K562 (cell line): ENCODE data around the gene ZNF549. TPM values are rescaled to one million over a fixed set of nuclear protein-coding genes. Genes with fewer than 3 reads are reported as not detected.
"Not testable (repeated sequence)": the region's sequence is repeated elsewhere in the genome, so short reads cannot be mapped to it uniquely, and the experiment has no call there.

Experiments used
- ATAC-seq: fragments of 200-7000 bp; cut with Tn5 transposase; 3 replicates; pipeline ENCODE4 v1.9.1; 2020; ENCODE audit warnings: moderate library complexity
- BruUV-seq: library from RNA; stranded (reverse); fragments of 400-500 nt; replicated peaks from 2 replicates; lab custom pipeline; 2021; lab: Mats Ljungman, UMichigan
- CTCF ChIA-PET: fragments of 300-600 bp; formaldehyde crosslinking; extraction: SDS; loops from one replicate; lab custom pipeline; 2021; ENCODE audit warnings: low intra/inter-chr PET ratio; lab: Yijun Ruan, JAX
- POLR2A ChIA-PET: fragments of 300-600, 350-650 bp; sonication (Branson Sonifier 250); formaldehyde crosslinking; extraction: SDS; loops from one replicate; lab custom pipeline; 2021; ENCODE audit warnings: antibody characterized with exemption, inconsistent platforms; lab: Yijun Ruan, JAX
- DNase-seq, 4 experiments: peaks; one replicate each; pipeline versions ENCODE4 v3.0.0 to v3.0.0-alpha.2; 2011 to 2018; ENCODE audit warnings: low spot score in 3 of 4, mixed read lengths in 3 of 4; ENCODE audit errors: extremely low read depth in 1 of 4
- FAIRE-seq: peaks from 2 replicates; lab custom pipeline; 2011; peaks lifted over from hg19 to GRCh38; lab: Jason Lieb, UNC
- H2AFZ ChIP-seq: 2 replicates; pipeline ENCODE4 v1.6.0; 2011; ENCODE audit warnings: low read depth, low read length, control low read depth, inconsistent platforms
- H3K27ac ChIP-seq: fragments of 200-600 bp; 3 replicates; pipeline ENCODE4 v1.8.0; 2011; ENCODE audit warnings: low read depth, mild to moderate bottlenecking, control low read depth, inconsistent platforms, low read length, moderate library complexity, mixed read lengths; ENCODE audit errors: extremely low read depth
- H3K27me3 ChIP-seq, 2 experiments: fragments of 300-600 bp in 1 of 2; 2 replicates in 1 of 2; 3 replicates in 1 of 2; pipeline versions ENCODE4 v1.6.0 to v1.8.0; 2011; ENCODE audit warnings: inconsistent platforms in 2 of 2, low read length in 2 of 2, mild to moderate bottlenecking in 1 of 2, mixed read lengths in 1 of 2, moderate library complexity in 1 of 2; ENCODE audit not compliant: control insufficient read depth in 2 of 2, insufficient read depth in 2 of 2
- H3K36me3 ChIP-seq: fragments of 300-600 bp; 3 replicates; pipeline ENCODE4 v1.8.0; 2011; ENCODE audit warnings: mild to moderate bottlenecking, low read length, inconsistent platforms; ENCODE audit not compliant: control insufficient read depth, insufficient read depth
- H3K4me1 ChIP-seq, 2 experiments: fragments of 200-600 bp in 1 of 2; replicated peaks in 1 of 2; 2 replicates in 1 of 2; 3 replicates in 1 of 2; pipeline versions ENCODE4 v1.5.1 to v1.8.0; 2011; ENCODE audit warnings: inconsistent platforms in 2 of 2, low read length in 2 of 2, mild to moderate bottlenecking in 1 of 2, mixed read lengths in 1 of 2, moderate library complexity in 1 of 2; ENCODE audit not compliant: control insufficient read depth in 2 of 2, insufficient read depth in 2 of 2
- H3K4me2 ChIP-seq: 2 replicates; pipeline ENCODE4 v1.6.1; 2011; ENCODE audit warnings: low read length, control low read depth, inconsistent platforms, mixed read lengths; ENCODE audit not compliant: insufficient read depth
- H3K4me3 ChIP-seq: fragments of 200-600 bp; sonication (generic), shearing (Covaris generic); 2 replicates; pipeline ENCODE4 v1.5.1; 2016; ENCODE audit warnings: control low read depth, inconsistent platforms
- H3K79me2 ChIP-seq: fragments of 200-600 bp; 3 replicates; pipeline ENCODE4 v1.8.0; 2011; ENCODE audit warnings: low read length, inconsistent platforms; ENCODE audit not compliant: control insufficient read depth, insufficient read depth
- H3K9ac ChIP-seq, 2 experiments: 2 replicates each; pipeline versions ENCODE4 v1.6.0 to v1.6.1; 2011; ENCODE audit warnings: low read depth in 2 of 2, low read length in 2 of 2, control low read depth in 1 of 2, inconsistent platforms in 1 of 2, mild to moderate bottlenecking in 1 of 2, mixed read lengths in 1 of 2; ENCODE audit not compliant: insufficient read depth in 1 of 2
- H3K9me1 ChIP-seq: one replicate; pipeline ENCODE4 v1.6.0; 2011; ENCODE audit warnings: inconsistent platforms, mild to moderate bottlenecking, low read length, moderate library complexity; ENCODE audit not compliant: control insufficient read depth, insufficient read depth
- H3K9me3 ChIP-seq: replicated peaks from 2 replicates; pipeline ENCODE4 v1.5.1; 2011; ENCODE audit warnings: low read depth, low read length, inconsistent platforms; ENCODE audit not compliant: control insufficient read depth, insufficient read depth
- H4K20me1 ChIP-seq: replicated peaks from 2 replicates; pipeline ENCODE4 v1.6.1; 2011; ENCODE audit warnings: low read length, inconsistent platforms, mixed read lengths; ENCODE audit not compliant: control insufficient read depth, insufficient read depth
- GABPA ChIP-seq: fragments of 200-800 bp; sonication (Bioruptor generic); conservative IDR thresholded peaks from 2 replicates; pipeline ENCODE4 v1.6.1; 2016; ENCODE audit warnings: low read depth, missing genetic modification characterization, missing compliant biosample characterization
- KDM1A ChIP-seq, 2 experiments: fragments of 450-650 bp; IDR thresholded peaks; 2 replicates each; pipeline ENCODE4 v1.6.1; 2016; ENCODE audit warnings: mild to moderate bottlenecking in 2 of 2
- WGBS: fragments of 100-300 bp; shearing (Covaris generic); methylation state at CpG from one replicate; pipeline ENCODE4 v1.1.6; 2016; ENCODE audit warnings: low coverage, mixed read lengths; ENCODE audit not compliant: insufficient coverage; ENCODE audit errors: missing lambda C conversion rate; 5-methylcytosine and 5-hydroxymethylcytosine counted together
- in situ Hi-C: fragments of 300-500 bp; cut with MboI; formaldehyde crosslinking; loops from 4 replicates; pipeline ENCODE4 v1.15.0; 2018; ENCODE audit warnings: inconsistent platforms, mixed read lengths
- intact Hi-C: fragments of 100-400 bp; cut with micrococcal nuclease; formaldehyde crosslinking; loops from 2 replicates; pipeline ENCODE4 v1.14.2; 2022
- polyA plus RNA-seq, 8 experiments: library from polyadenylated mRNA; depleted of rRNA in 4 of 8; stranded (reverse) in 5 of 8; unstranded in 3 of 8; fragments of >200 nt; fragmentation: Nextera tagmentation in 2 of 8; fragmentation: Illumina TruSeq in 1 of 8; extraction: Ambion mirVana in 2 of 8; extraction: Trizol in 1 of 8; gene quantifications; 2 replicates each; pipeline versions ENCODE4 v1.2.1 to v1.2.3, GENCODE V29; 2011 to 2014; ENCODE audit warnings: inconsistent platforms in 1 of 8, missing spikeins in 1 of 8
- total RNA-seq, 7 experiments: library from RNA; depleted of rRNA in 6 of 7; stranded (reverse); fragments of >200 nt in 6 of 7; fragmentation: Illumina TruSeq in 2 of 7; extraction: Trizol in 2 of 7; gene quantifications; 2 replicates each; pipeline versions ENCODE4 v1.2.1 to v1.2.3, GENCODE V29; 2011 to 2021; ENCODE audit warnings: low replicate concordance in 1 of 7

The ZNF549 gene
- total and polyA plus RNA-seq, 9 of the 15 experiments (the other 6 are each of a cell fraction or from before 2014, with no cell fraction given), result 0.03 to 0.68 (median 0.25) TPM

- H3K79me2 ChIP-seq, H4K20me1 ChIP-seq, H3K4me3 ChIP-seq, H3K36me3 ChIP-seq, FAIRE-seq, POLR2A ChIA-PET, H3K9ac ChIP-seq, H3K4me2 ChIP-seq, H3K27me3 ChIP-seq, H3K9me3 ChIP-seq, H3K9me1 ChIP-seq, BruUV-seq, ATAC-seq, H3K27ac ChIP-seq, CTCF ChIA-PET, H3K4me1 ChIP-seq, intact Hi-C loops, H2AFZ ChIP-seq, DNase-seq, in situ Hi-C loops: not testable (repeated sequence)
- TF ChIP-seq GABPA (peak; percentile 86), KDM1A (IDR thresholded peaks at IDR 0.05) (peak in 1 of 2 experiments; percentile 68; a peak in 1 of 4 replicates)
- WGBS, result 34% methylated on average over 30 of the region's 69 CpGs
Observed at GRCh38 chr19:57499680-57500395, 27.3 kb upstream of the ZNF549 start, which contains the start of gene ZNF773. ZNF773 (plus strand) TSS chr19:57499938; CDS start chr19:57500081, 143 bp downstream.

GRCh38 chr19:57500400-57500799 is 26.8 kb upstream of the ZNF549 start:
- CTCF ChIA-PET, H2AFZ ChIP-seq, H3K4me2 ChIP-seq, H3K27ac ChIP-seq, intact Hi-C loops, FAIRE-seq, H3K9me1 ChIP-seq, H4K20me1 ChIP-seq, H3K9me3 ChIP-seq, H3K4me1 ChIP-seq, BruUV-seq, H3K9ac ChIP-seq, H3K79me2 ChIP-seq, DNase-seq, H3K4me3 ChIP-seq, H3K36me3 ChIP-seq, ATAC-seq, in situ Hi-C loops, H3K27me3 ChIP-seq, POLR2A ChIA-PET: not testable (repeated sequence)
- 0% methylated on average over 1 of the region's 4 CpGs for WGBS
